ENCODE results near the gene DPP4.

Gene DPP4

DNA sequence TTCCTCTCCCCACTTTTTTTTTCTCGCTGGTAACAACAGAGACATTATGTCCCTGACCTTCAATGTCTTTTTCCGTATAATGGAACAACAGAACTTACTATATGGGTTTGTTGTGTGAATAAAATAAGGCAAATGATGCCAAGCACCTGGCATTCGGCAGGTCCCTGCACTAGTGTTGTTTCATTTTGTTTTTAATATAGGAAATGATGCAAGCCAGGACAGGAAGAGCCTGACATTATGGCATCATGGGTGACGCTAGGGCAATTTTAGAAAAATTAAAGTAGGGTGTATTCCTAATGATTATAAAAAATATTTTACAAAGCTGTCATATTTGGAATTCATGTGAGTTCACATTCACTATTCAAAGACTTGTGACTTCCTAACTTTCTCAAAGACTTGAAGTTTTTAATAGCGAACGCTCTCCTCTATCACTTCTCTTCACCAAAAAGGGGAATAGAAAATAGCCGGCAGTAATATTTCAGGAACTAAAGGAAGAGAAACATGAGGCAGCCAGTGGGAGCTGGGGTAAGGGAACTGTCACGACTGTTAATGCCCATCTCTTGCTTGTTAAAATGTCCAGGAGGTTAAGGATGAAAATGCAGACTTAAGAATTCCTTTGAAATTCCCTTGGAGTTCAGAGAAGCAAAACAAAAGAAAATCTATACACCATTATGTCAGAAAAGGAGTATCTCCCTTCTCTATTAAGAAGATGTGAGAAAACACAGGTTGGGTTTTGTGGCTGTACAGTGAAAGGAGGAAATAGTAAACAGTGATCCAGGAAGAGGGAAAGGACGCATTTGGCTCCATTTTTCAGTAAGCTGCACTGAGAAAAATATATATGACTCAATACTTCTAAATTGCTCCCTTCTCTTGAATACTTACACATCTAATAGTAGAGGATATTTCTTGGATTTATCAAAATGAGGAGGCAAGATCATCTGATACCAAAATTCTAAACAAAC, 60.2 kb downstream of the DPP4 start:
- no peak for DNase-seq

DNA sequence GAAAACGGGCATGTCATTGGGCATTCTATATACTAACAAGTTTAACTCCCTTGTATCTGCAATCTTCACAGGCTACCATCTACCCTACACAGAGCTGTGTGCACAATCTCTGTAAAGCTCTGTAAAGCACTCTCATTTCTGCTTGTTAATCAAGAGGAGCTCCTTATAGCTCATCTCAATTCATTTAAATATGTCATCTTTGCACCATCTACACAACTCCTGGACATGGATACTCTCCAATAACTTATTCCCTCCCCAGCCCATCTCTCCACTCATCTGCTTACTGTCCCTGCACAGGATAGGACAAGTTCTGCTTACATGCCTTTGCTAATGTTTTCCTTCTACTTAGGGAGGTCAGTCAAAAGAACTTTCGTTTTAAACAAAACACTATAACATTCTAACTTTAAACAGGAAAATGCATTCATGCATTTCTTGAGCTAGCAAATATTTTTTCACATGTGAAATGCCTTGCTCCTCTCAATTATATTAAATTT, 61.4 kb downstream of the DPP4 start:
- DNase-seq = no peak

DNA sequence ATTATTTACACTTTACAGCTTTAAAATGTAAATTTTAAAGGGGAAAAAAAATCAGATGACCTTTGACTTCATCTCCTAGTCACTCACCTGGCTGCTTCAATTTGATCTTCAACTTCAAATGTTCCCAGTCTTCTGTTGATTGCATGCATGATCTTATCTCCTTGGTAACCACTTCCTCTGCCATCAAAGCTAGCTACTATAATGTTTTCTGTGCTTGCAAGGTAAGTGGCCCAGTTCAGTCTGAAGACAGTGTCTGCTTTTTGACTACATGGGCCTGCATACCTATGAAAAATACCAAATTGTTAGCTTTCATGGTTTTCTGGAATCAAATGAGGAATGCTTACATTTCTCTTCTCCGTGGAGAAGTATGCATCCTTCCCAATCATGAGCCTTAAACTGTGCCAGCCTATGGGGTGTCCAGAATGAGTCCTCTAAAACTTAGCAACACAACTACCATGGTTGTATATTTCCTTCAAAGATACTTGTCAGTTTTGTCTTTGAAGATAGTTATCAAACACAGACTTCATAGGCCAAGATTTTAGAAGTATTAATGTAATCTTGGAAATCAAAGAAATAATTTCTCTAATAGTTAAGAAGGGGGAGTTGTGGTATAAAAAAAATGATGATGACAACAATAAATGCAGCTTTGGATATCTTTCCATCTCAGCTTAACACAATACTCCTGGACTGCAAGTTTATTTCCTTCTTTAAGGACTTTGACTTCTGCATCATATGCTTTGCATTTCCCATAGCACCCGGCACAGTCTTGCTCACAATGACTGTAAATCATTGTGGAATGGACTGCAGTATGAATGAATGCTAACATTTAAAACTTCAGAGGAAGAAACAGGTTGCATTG, 62.1 kb downstream of the DPP4 start:
- DNase-seq = no peak

DNA sequence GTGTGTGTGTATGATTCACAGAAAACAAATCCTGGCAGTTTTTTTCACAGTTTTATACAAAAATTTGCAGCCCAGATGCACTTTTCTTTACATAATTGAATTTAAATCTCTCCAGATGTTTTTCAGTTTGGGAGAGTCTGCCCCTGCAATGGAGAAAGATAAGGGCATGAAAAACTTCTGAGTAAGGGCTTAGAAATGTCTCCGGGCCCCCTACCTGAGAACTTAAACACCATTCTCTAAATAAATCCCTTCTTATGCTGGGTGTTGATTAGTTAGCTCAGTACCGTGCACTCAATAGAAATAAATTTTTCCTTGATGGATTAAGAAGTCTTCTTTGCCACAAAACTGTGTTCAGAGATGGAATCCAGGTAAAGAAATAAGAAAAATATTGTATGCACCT, 64.5 kb downstream of the DPP4 start:
- no peak for DNase-seq

DNA sequence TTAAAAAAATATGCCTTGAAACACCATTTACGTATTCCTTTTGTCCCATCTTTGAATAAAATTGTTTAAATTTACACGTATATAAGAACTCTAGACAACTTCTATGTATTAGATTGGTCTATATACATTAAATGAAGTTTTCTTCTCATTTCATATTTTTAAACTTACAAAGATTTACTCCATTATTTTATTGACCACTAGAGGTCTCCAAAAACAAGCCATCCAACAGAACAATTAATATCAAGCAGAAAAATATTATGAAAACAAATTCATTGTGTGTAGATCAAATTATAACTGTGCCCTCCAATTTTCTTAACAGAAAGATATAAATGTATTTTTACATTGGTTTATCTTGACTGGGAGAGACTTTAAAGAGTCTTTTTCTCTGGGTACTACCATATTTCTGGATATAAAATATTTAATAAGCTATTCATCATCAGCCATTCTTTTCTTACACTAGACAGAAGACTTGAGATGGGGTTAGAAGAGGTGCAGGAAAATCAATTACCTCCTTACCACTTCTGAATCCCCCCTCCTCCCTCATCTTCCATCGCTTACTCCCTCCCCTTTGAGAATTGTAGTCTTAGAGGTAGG, 66.5 kb downstream of the DPP4 start:
- DNase-seq = no peak

DNA sequence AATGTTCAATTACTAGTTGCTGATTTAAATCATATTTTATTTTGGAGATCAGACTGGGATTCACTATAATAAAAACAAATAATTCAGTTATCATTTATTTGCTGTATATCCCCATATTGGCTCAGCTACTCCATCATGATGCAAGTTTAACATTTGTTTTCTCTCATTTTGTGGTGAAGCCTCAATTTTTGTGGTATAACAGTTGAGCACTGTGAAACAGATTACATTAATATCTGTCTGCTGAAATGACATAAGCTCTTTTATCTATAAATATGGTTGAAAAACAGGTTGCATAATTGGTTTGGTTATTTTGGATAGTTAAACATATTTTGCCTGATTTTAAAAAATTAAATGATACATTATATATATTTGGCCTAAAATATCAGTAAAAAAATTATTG, 67.7 kb downstream of the DPP4 start:
- DNase-seq = no peak

DNA sequence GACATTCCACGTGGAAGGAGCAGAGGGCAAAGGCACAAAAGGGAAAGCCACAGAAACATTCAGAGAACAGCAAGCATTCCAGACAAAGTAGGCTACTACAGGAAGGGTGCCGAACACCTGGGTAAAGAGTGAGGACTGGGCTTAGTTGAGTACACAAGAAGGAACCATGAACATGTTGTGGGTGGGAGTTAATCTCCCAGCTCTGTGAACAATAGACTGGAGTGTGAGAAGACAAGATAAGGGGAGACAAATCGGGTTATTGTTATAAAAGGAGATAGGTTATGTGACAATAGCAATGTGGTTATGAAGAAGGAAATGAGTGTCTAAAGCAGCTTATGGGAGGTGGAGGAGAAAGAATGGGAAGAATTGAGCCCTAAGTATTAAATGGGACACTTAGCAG, 70.0 kb downstream of the DPP4 start:
- DNase-seq = no peak

DNA sequence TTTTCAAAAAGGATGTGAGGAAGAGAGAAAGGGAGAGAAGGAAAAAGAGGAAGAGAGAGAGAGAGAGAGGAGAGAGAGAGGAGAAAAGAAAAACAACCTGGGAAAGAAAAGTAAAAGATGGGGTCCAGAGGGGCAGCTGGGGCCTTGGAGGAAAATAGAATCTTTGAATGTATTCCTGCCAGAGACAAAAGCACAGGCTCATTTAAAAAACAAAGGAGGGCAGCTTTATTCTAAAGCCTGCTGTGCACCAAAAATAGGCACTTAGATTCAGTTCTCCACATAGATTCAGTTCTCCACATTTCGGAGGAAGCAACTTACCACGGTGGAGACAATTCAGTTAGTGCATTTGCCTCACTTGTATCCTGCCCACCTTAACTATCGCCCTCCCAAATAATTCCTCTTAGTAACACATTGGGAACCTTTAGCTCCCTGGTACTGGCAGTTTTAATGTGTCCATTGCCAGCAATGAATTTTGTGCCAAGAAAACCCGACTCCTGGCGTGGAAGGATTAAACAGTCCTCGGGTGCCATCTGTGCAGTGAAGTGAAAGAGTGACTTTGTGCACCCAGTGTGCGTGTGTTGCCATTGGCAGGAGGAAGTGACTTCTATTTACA, 71.3 kb downstream of the DPP4 start:
- no peak for DNase-seq

DNA sequence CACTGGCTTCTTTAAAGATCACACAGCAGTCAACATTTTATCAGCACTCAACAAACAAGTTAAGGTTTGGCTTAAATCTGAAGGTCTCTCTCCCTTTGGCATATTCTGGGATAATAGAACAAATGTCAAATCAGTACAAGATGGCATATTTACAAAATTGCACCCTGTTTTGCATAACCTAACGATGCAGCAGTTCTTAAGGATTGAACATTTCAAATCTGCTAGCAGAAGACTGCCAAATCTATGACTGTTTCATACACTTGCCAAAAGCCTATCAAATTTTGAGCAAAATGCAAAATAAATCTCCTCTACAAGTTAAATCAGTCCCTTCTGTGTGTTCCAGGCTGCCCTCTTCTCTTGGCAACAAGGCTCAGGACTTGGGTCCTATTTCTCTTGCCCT, 73.6 kb downstream of the DPP4 start:
- DNase-seq = no peak

DNA sequence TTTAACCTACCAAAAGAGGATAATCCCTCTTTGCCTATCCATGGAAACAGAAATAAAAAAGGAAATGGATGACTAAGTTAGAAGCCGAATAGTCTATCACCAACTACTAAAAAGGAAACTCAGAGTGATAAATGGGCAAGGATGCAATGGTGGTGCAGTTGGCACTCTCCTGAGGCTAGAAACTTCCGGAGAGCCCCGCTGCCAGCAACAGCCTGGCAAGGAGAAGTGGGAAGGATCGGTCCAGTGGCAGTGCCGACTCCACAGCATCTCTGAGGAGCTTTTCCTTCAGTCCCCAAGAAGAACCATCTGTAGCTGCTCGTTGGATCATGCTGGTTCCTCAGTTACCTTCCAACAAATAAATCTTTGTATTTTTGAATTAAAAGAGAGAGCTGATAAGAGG, 74.7 kb downstream of the DPP4 start:
- DNase-seq = no peak

DNA sequence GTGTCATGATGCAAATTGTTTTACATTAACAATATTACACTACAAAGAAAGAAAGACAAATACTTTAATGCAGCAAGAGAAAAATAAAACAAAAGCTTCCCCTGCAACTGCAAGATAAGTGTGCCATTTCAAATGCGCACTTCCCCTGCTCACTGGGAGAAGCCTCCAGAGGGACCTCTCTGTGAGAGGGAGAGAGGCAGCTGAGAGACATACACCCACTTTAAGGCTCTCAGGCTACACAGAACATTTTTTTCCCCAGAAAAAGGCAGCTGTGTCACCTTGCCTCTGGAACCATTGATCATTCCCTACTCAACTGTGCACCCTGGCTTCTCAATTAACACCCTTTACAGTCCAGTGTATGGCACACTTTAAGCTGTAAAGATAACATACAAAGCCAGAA, 75.2 kb downstream of the DPP4 start:
- no peak for DNase-seq

DNA sequence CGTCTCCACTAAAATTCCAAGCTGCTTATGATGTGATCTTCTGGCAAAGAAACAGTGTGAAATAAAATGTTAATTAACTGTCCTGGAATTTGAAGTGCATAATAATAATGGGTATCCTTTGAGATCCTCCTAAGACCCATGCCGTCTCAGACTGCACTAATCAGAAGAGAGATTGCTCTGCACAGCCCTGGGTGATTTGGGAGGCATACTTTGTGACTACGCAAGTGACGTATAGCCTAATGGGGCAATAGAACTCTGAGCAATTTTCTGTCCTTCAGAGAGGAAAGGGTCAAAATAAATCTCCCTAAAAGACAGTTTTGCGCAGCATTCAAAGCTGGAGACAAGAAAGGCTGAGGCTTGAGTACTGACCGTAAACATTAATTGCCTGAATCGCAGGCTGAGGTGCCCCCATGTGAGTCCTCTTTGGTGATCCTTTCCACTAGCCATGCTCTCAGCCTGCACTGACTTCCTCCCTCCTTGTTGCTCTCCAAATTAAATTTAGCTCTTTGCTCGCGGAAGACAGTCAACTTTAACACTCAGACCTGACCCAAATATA, 76.0 kb downstream of the DPP4 start:
- DNase-seq = no peak

DNA sequence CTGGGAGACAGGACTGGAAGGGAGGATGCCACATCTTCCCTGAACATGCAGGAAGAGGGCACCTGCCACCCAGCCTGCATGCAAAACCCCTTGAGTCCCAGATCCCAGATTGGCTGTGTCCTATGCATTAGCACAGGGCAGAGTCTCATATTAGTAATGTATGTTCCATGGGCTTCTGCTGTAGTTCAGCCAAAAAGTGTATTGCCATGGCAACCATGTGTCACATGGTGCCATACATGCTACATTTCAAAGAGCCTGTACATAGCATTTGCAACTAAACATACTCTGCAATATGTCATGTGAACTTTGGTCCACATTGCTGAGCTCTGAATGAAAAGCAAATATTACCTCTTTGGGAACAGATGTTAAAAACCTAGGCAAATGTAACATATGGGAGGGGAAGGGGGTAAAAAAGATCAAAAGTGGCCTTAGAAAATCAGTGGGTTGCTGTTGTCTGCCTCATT, 78.4 kb downstream of the DPP4 start:
- DNase-seq = no peak

DNA sequence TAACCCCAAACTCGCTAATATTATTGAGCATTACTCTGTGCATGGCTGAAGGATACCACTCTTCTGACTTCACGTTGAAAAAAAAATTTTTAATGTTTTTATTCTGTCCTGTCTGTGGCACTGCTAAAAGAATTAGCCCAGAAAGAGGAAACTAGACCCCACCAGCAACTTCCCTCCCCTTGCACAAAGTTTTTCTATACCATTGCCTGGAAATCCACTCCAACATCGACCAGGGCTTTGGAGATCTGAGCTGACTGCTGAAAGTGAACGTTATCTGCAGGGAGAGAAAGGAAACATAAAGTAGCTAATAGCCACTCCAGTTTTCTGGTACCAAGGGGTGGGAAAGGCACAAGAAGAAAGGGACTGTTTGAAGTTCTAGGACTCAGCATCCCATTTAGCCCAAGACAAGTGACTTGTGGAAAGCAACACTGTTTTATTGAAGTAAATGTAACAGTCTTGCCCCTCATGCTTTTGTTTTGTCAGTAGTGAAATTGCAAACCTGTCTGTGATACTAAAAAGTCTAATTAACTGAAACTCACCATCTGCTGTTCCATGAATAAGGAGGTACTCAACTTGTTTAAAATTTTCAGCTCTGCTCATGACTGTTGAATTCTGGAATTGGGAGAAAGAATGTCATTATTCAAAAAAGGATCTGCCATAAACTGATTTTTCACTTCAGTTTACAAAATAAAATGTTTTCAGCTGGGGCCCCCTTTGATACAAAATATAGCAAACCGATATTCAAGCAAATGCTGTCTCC, 79.1 kb downstream of the DPP4 start:
- DNase-seq = peak; percentile 28

DNA sequence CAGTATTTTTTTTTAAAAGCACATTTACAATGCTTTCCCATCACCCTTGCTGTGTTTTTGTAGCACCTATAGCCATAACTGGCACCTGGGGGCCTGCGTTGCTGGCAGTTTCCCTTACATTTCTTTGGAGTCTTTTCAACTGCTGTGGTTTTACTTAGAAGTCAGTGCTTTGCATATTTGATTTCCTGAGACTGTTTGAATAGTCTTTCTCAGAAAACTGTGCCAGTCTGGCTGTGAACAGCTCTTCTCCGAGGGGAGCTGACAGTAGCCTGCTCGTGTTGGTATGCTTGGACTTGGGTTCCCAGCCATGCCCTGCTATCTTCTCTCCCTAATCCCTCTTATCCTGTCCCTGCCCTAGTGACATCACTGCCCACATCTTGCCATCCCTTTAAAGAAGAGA, 81.5 kb downstream of the DPP4 start:
- DNase-seq = peak; percentile 48

DNA sequence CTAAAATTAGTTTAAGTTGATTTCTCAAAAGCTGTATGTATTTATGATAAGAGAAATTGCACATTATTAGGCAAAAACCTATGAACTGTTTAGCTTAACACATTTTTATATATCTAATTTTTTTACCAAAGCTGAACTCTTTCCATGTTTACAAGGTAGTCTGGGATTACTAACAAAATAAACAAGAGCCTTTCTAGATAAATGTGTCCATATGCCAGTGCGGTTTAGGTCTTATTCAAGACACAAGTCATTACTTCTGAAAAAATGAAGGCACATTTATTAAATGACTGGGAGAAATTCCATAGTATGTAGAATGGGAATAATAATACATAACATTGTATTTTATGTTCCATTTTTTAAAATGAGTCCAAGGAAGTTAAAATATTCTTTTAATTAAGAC, 82.0 kb downstream of the DPP4 start:
- no peak for DNase-seq

DNA sequence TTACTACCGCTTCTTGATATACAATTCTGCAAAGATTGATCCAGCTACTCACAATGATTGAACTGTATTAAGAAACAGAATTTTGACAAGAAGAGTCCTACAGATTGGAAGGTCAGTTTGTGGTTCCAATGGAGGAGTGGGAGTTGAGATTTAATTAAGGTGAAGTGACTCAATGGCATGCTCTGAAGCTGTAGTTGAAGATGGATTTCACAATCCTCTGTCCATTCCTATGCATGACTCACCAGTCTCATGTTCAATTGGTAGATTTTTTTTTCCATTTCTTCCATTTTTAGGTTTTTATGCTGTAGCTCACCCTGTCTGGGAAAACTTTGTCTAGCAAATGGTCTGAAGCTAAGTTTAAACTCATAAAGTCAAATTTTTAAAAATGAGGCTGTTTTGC, 83.3 kb downstream of the DPP4 start:
- no peak for DNase-seq

DNA sequence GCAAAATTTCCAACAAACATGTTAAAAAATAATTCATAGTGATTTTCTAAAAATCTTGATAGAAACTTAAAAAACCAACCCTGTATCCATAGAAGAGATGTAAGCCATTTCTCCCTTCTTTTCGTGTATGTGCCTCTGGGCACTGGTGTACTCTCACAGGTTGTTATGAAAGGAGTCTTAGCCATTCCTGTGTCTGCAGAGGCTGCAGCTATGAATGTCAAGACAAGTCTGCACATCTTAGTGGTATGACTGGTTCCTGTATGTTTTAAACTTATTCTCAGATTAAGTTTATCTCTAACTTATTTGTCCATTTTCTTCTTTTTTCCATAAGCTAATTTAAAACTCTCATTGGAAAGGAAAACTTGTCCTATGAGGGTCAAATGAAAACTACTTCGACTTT, 84.0 kb downstream of the DPP4 start:
- DNase-seq = no peak

DNA sequence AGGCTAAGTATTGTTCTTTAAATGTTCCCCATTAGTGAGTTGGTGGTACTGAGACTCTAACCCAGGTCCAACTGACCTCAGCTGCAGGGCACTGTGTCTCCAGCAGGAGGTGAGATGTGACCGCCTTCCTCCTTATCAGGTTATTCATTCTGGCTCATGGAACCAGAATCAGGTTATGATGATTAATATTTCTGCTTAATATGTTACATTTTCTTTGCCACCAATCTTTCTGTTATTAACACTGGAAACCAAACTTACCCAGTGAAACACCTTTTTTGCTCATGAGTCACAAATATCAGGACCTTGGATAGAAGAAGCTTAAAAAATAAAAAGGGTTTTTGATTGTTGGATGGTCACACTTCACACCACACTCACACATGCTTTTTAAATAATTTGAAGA, 85.4 kb downstream of the DPP4 start:
- DNase-seq = no peak

DNA sequence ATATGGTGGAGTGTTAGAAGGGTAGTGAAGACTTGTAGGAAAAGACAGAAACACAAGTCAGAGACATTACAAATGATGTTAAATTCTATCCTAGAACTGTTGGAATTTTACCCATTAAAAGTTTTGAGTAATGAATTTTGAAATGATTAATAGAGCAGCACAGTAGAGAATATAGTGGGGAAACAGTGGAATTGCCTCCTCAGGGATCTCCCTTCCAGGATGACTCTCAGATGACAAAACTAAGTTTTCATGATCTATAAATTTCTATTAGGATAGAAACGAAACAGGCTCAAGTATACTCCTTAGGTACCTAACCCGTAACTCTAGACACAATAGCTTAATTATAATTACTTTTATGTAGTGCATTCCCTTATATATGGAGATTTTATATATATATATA, 86.7 kb downstream of the DPP4 start:
- no peak for DNase-seq

DNA sequence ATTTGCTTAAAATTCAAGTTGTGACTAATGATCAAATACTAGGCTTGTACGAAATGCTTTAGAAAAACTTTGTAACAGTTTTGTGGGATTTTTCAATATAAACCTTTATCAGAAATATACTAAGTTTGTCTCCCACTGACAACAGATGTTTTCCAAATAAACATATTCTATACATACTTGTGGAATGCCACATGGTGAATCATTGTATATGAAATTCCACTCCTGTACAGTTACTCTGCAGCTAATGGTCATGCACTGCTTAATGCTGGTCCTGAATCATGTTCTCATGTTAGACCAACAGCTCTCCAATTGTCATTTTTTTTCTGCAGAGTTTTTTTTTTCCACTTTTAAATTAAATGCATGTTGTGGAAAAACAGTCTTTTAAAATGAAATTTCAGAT, 90.1 kb downstream of the DPP4 start:
- DNase-seq = no peak

DNA sequence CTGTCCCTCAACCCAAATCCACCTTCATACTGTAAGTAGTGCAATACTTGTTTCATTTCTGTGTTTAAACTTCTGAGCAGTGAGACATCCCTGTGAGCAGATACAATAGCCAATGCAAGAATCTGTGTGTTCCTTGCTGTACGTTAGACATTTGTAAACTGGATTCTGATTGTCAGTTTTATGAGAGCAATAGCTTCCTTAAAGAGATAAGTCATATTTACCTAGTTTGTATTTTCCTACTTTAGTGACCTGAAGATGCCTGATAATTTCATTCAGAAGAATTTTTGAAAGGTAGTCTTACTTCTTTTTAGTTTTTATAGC, 90.7 kb downstream of the DPP4 start:
- no peak for DNase-seq
